ENCODE results near the gene PALD1. TPM values are rescaled to one million over a fixed set of nuclear protein-coding genes. Genes with fewer than 3 reads are reported as not detected.

The PALD1 gene
- total and polyA plus RNA-seq, 7 donors, result 1.8 to 33.8 (median 13.9) TPM

- Histone ChIP-seq H3K9me3 (no peaks in the 10 kb centered on the region), H3K36me3 (peaks cover 0 to 52% (median 0%) of the 10 kb centered on the region in 4 donors), H3K4me3 (no peak overlapping the region), H3K27ac (no peak overlapping the region), H3K4me1 (no peaks in the 10 kb centered on the region), H3K27me3 (no peaks in the 10 kb centered on the region)
- DNase-seq, result peak; percentile 57
- 80 to 89% methylated on average over 18 of the region's 18 CpGs for WGBS, 2 donors
- TF ChIP-seq POLR2A (IDR thresholded peaks at IDR 0.05) (no peak), EP300 (IDR thresholded peaks at IDR 0.05) (no peak), POLR2AphosphoS5 (IDR thresholded peaks at IDR 0.05) (no peak), CTCF (IDR thresholded peaks at IDR 0.05) (no peak)
- intact Hi-C loops (cut with DNase I), result no loop called here
These were observed 87.3 kb downstream of the PALD1 start for GRCh38 chr10:70565556-70566514.

- no peak overlapping the region for H3K4me3 ChIP-seq
- intact Hi-C loops (cut with DNase I), result no loop called here
- DNase-seq, result peak; percentile 57
- H3K9me3 ChIP-seq, result no peaks in the 10 kb centered on the region
- 82 to 89% methylated on average over 18 of the region's 18 CpGs for WGBS, 2 donors
- peaks cover 0 to 56% (median 0%) of the 10 kb centered on the region in 4 donors for H3K36me3 ChIP-seq
- no peaks in the 10 kb centered on the region for H3K27me3 ChIP-seq
- H3K4me1 ChIP-seq, result no peaks in the 10 kb centered on the region
- TF ChIP-seq POLR2AphosphoS5 (IDR thresholded peaks at IDR 0.05), result no peak
- TF ChIP-seq CTCF (IDR thresholded peaks at IDR 0.05), result no peak
- no peak for TF ChIP-seq POLR2A (IDR thresholded peaks at IDR 0.05)
- no peak for TF ChIP-seq EP300 (IDR thresholded peaks at IDR 0.05)
- no peak overlapping the region for H3K27ac ChIP-seq
These were observed 88.1 kb downstream of the PALD1 start for GRCh38 chr10:70566515-70567290.

- no peaks in the 10 kb centered on the region for H3K9me3 ChIP-seq
- intact Hi-C loops (cut with DNase I), result no loop called here
- TF ChIP-seq POLR2A (IDR thresholded peaks at IDR 0.05) (no peak), CTCF (IDR thresholded peaks at IDR 0.05) (no peak), EP300 (IDR thresholded peaks at IDR 0.05) (no peak), POLR2AphosphoS5 (IDR thresholded peaks at IDR 0.05) (no peak)
- WGBS, 2 donors, result 79 to 84% methylated on average over 4 of the region's 4 CpGs
- H3K4me3 ChIP-seq, result no peak overlapping the region
- H3K4me1 ChIP-seq, result no peaks in the 10 kb centered on the region
- H3K27ac ChIP-seq, result no peak overlapping the region
- H3K36me3 ChIP-seq, result peaks cover 0 to 57% (median 0%) of the 10 kb centered on the region in 4 donors
- peak; percentile 40 for DNase-seq
- H3K27me3 ChIP-seq, result no peaks in the 10 kb centered on the region
These were observed 89.0 kb downstream of the PALD1 start for GRCh38 chr10:70567603-70568002.

GRCh38 chr10:70568113-70568512, 89.5 kb downstream of the PALD1 start:
- no peaks in the 10 kb centered on the region for H3K9me3 ChIP-seq
- DNase-seq, result no peak
- H3K4me1 ChIP-seq, result no peaks in the 10 kb centered on the region
- TF ChIP-seq EP300 (IDR thresholded peaks at IDR 0.05) (no peak), POLR2A (IDR thresholded peaks at IDR 0.05) (no peak), CTCF (IDR thresholded peaks at IDR 0.05) (no peak), POLR2AphosphoS5 (IDR thresholded peaks at IDR 0.05) (no peak)
- no peaks in the 10 kb centered on the region for H3K27me3 ChIP-seq
- peaks cover 0 to 57% (median 0%) of the 10 kb centered on the region in 4 donors for H3K36me3 ChIP-seq
- H3K4me3 ChIP-seq, result no peak overlapping the region
- intact Hi-C loops (cut with DNase I), result no loop called here
- 89 to 91% methylated on average over 3 of the region's 3 CpGs for WGBS, 2 donors
- no peak overlapping the region for H3K27ac ChIP-seq

Data from sigmoid colon (tissue), 7 donors.